ENCODE data around the gene RALGPS2. TPM values are rescaled to one million over a fixed set of nuclear protein-coding genes. Genes with fewer than 3 reads are reported as not detected.

RALGPS2 gene
- total and polyA plus RNA-seq, 2 of the 13 experiments (the other 11 are each of a cell fraction or from before 2014, with no cell fraction given) = 15.6 to 36.0 TPM

- TF ChIP-seq CTCF (CRISPR knock-in tag; IDR thresholded peaks at IDR 0.05) = no peak
- no peak for TF ChIP-seq ELF4 (CRISPR knock-in tag; IDR thresholded peaks at IDR 0.05; ENCODE audit: borderline replicate concordance)
- no peak for TF ChIP-seq TCF12 (IDR thresholded peaks at IDR 0.05)
- no peak for TF ChIP-seq TCF12 (CRISPR knock-in tag; IDR thresholded peaks at IDR 0.05)
- TF ChIP-seq ZMAT5 (CRISPR knock-in tag; IDR thresholded peaks at IDR 0.05; ENCODE audit: borderline replicate concordance, low read depth) = no peak
- TF ChIP-seq JUND (CRISPR knock-in tag; IDR thresholded peaks at IDR 0.05) = no peak
- TF ChIP-seq FOXO4 (CRISPR knock-in tag; conservative IDR thresholded peaks at IDR 0.05) = no peak
- peak; percentile 50; the same call in 1 of the 2 replicates for TF ChIP-seq CEBPB (IDR thresholded peaks at IDR 0.05; ENCODE audit: borderline replicate concordance, low read depth, low read length)
- TF ChIP-seq ZNF510 (CRISPR knock-in tag; IDR thresholded peaks at IDR 0.05; ENCODE audit: low read depth) = no peak
- peak in 1 of 2 experiments; percentile 91; a peak in 2 of 4 replicates for TF ChIP-seq EP300 (IDR thresholded peaks at IDR 0.05; ENCODE audit: low read depth in 2 of 2, low read length in 2 of 2)
- TF ChIP-seq EP300 (CRISPR knock-in tag; IDR thresholded peaks at IDR 0.05; ENCODE audit: borderline replicate concordance) = peak; percentile 25; the same call in 1 of the 2 replicates
- TF ChIP-seq KLF9 (CRISPR knock-in tag; IDR thresholded peaks at IDR 0.05; ENCODE audit: low read depth) = no peak
- TF ChIP-seq ZNF564 (CRISPR knock-in tag; IDR thresholded peaks at IDR 0.05) = no peak
- TF ChIP-seq BCL3 (CRISPR knock-in tag; IDR thresholded peaks at IDR 0.05) = no peak
- TF ChIP-seq RAD21 (CRISPR knock-in tag; IDR thresholded peaks at IDR 0.05) = no peak
- 0 out of 2 replicates have a peak, but pooled peaks have one; percentile 67 for TF ChIP-seq RERE (CRISPR knock-in tag; IDR thresholded peaks at IDR 0.05; ENCODE audit: low read depth)
- peak; percentile 48; the same call in 1 of the 2 replicates for TF ChIP-seq HDAC1 (CRISPR knock-in tag; IDR thresholded peaks at IDR 0.05)
- TF ChIP-seq ZBTB8A (CRISPR knock-in tag; IDR thresholded peaks at IDR 0.05; ENCODE audit: borderline replicate concordance, low read depth) = no peak
- no peak for TF ChIP-seq ZNF296 (CRISPR knock-in tag; conservative IDR thresholded peaks at IDR 0.05)
- TF ChIP-seq TBX2 (CRISPR knock-in tag; IDR thresholded peaks at IDR 0.05; ENCODE audit: borderline replicate concordance) = peak; percentile 61
- TF ChIP-seq ZNF546 (CRISPR knock-in tag; conservative IDR thresholded peaks at IDR 0.05) = no peak
Observed at GRCh38 chr1:178919581-178919980, 194.5 kb downstream of the RALGPS2 start (continued).

Data from HepG2 (cell line).